Stimulated activated CD8-positive, alpha-beta memory T cell treated with anti-CD3 and anti-CD28 coated beads, Interleukin-15, amount 100 ng/mL, for 48 hours (primary cell): Measurements from ENCODE around the gene RABEPK.
A peak's percentile ranks its signal among the peaks of the same experiment; 100 is the strongest.
"Not testable (repeated sequence)": the region's sequence is repeated elsewhere in the genome, so short reads cannot be mapped to it uniquely, and the experiment has no call there.

ENCODE experiments used
- DNase-seq, 2 donors: peaks; one replicate each; pipeline ENCODE4 v3.0.0-alpha.2; 2020; ENCODE audit warnings: low read depth in 2 of 2

The RABEPK gene

GRCh38 chr9:125246261-125246667 lies 45.9 kb downstream of the RABEPK start:
- DNase-seq = no peak

- no peak for DNase-seq
Observed at GRCh38 chr9:125254231-125254630, 53.9 kb downstream of the RABEPK start.

- no peak for DNase-seq
Observed at GRCh38 chr9:125255781-125256391, 55.5 kb downstream of the RABEPK start.

GRCh38 chr9:125258160-125258785 lies 57.9 kb downstream of the RABEPK start:
- no peak for DNase-seq

GRCh38 chr9:125258832-125259534 lies 58.6 kb downstream of the RABEPK start:
- no peak for DNase-seq

- no peak for DNase-seq
Observed at GRCh38 chr9:125260561-125260960, 60.2 kb downstream of the RABEPK start.

GRCh38 chr9:125261501-125262293 lies 61.4 kb downstream of the RABEPK start, which contains the start of gene GAPVD1:
GAPVD1 (plus strand) TSS chr9:125261826; CDS start chr9:125298922, 37,096 bp downstream.
- peak; percentile 87 to 91 for DNase-seq

- DNase-seq = no peak
Observed at GRCh38 chr9:125262294-125262991, 62.1 kb downstream of the RABEPK start.

- not testable (repeated sequence) for DNase-seq
Observed at GRCh38 chr9:125264068-125264467, 63.7 kb downstream of the RABEPK start.

GRCh38 chr9:125268394-125269013 lies 68.2 kb downstream of the RABEPK start:
- no peak for DNase-seq

- DNase-seq = no peak
Observed at GRCh38 chr9:125269014-125269397, 68.7 kb downstream of the RABEPK start.

- no peak for DNase-seq
Observed at GRCh38 chr9:125271081-125271480, 70.7 kb downstream of the RABEPK start.

GRCh38 chr9:125272697-125273096 lies 72.4 kb downstream of the RABEPK start:
- no peak for DNase-seq

GRCh38 chr9:125276771-125277170 lies 76.4 kb downstream of the RABEPK start:
- no peak for DNase-seq

GRCh38 chr9:125277411-125277810 lies 77.1 kb downstream of the RABEPK start:
- DNase-seq = no peak

GRCh38 chr9:125280945-125281344 lies 80.6 kb downstream of the RABEPK start:
- no peak for DNase-seq
